NCI-H510A treated with DMSO at 0.1 percent for 48 hours (cell line): Measurements from ENCODE around the gene DDX39B.

Experiments used
- DNase-seq: peaks from one replicate; lab custom pipeline; 2025; lab: John Stamatoyannopoulos, UW

DDX39B gene

GRCh38 chr6:31547727-31548543 lies 6.1 kb upstream of the DDX39B start:
- DNase-seq = no peak

- DNase-seq = peak; percentile 98
Measured at GRCh38 chr6:31546958-31547726, 5.3 kb upstream of the DDX39B start, which contains the start of gene NFKBIL1. Gene NFKBIL1, plus strand, starts transcription at chr6:31547608. Its CDS starts 87 bp downstream, at chr6:31547695.

GRCh38 chr6:31546339-31546957 lies 4.6 kb upstream of the DDX39B start, which contains the start of gene ATP6V1G2:
Gene ATP6V1G2, minus strand, starts transcription at chr6:31546608. Its CDS starts 49 bp downstream, at chr6:31546559.
- peak; percentile 98 for DNase-seq

- no peak for DNase-seq
Measured at GRCh38 chr6:31545291-31545690, 3.5 kb upstream of the DDX39B start.

GRCh38 chr6:31544676-31545075 lies 2.9 kb upstream of the DDX39B start:
- DNase-seq = no peak

- no peak for DNase-seq
Measured at GRCh38 chr6:31543639-31544038, 1.8 kb upstream of the DDX39B start.

- peak; percentile 78 for DNase-seq
Measured at GRCh38 chr6:31541059-31541657, 645 bp downstream of the DDX39B start.

GRCh38 chr6:31540640-31541039 lies 1.2 kb downstream of the DDX39B start:
- no peak for DNase-seq

- no peak for DNase-seq
Measured at GRCh38 chr6:31538805-31539400, 2.9 kb downstream of the DDX39B start.

- no peak for DNase-seq
Measured at GRCh38 chr6:31535538-31536324, 6.1 kb downstream of the DDX39B start.

GRCh38 chr6:31534521-31535040 lies 7.2 kb downstream of the DDX39B start:
- no peak for DNase-seq

GRCh38 chr6:31534011-31534410 lies 7.8 kb downstream of the DDX39B start:
- no peak for DNase-seq

GRCh38 chr6:31533455-31533841 lies 8.4 kb downstream of the DDX39B start:
- DNase-seq = no peak

- DNase-seq = no peak
Measured at GRCh38 chr6:31532644-31533454, 9.0 kb downstream of the DDX39B start.

- no peak for DNase-seq
Measured at GRCh38 chr6:31531771-31532643, 9.8 kb downstream of the DDX39B start.

GRCh38 chr6:31531162-31531561 lies 10.6 kb downstream of the DDX39B start:
- no peak for DNase-seq

GRCh38 chr6:31530659-31531058 lies 11.1 kb downstream of the DDX39B start:
- no peak for DNase-seq

- DNase-seq = no peak
Measured at GRCh38 chr6:31529329-31530150, 12.3 kb downstream of the DDX39B start.
